ENCODE data around the gene ADD2.

ADD2 gene

DNA sequence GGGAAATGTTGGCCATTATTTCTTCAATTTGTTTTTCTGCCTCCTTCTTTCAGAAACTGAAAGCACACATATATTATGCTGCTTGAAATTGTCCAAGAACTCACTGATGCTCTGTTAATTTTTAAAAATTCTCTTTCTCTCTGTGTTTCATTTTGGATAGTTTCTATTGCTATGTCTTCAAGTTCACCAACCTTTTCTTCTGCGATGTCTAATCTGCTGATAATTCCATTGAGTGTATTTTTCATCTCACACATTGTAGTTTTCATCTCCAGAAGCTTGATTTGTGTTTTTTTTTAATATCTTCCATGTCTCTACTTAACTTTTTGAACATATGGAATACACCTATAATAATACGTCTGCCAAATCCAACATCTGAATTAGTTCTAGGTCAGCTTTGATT, 116.3 kb downstream of the ADD2 start:
- no peak for TF ChIP-seq POLR2AphosphoS5 (IDR thresholded peaks at IDR 0.05; ENCODE audit: borderline replicate concordance, low read depth, low read length)
- TF ChIP-seq EZH2 (IDR thresholded peaks at IDR 0.05), result no peak
- TF ChIP-seq FOXP2 (optimal IDR thresholded peaks at IDR 0.05; ENCODE audit: control extremely low read depth, extremely low read length, insufficient read depth), result no peak
- H3K27ac ChIP-seq, result no peak overlapping the region
- no peak overlapping the region for H3K9ac ChIP-seq (ENCODE audit: insufficient read length)
- H3K36me3 ChIP-seq (ENCODE audit: insufficient read depth, low read length), result no peaks in the 10 kb centered on the region
- no peaks in the 10 kb centered on the region for H3K9me3 ChIP-seq (ENCODE audit: low read depth, low read length)
- no peak for DNase-seq (ENCODE audit: low read depth, low spot score)
- H3K4me3 ChIP-seq, result no peak overlapping the region

DNA sequence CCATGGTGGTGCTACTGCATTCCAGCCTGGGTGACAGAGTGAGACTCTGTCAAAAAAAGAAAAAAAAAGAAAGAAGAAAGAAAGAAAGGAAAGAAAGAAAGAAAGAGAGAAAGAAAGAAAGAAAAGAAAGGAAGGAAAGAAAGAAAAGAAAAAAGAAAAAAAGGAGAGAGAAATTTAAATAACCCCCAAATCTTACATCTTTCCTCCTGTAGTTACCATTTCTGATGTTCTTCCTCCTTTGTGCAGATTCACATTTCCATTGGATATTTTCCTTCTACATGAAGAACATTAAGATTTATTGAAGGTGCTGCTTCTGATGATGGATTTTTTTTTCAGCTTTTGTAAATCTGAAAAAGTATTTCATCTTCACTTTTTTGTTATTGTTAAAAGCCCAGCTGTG, 117.0 kb downstream of the ADD2 start:
- no peak for TF ChIP-seq POLR2AphosphoS5 (IDR thresholded peaks at IDR 0.05; ENCODE audit: borderline replicate concordance, low read depth, low read length)
- TF ChIP-seq FOXP2 (optimal IDR thresholded peaks at IDR 0.05; ENCODE audit: control extremely low read depth, extremely low read length, insufficient read depth), result no peak
- TF ChIP-seq EZH2 (IDR thresholded peaks at IDR 0.05), result no peak
- no peak overlapping the region for H3K4me3 ChIP-seq
- DNase-seq (ENCODE audit: low read depth, low spot score), result no peak
- H3K9ac ChIP-seq (ENCODE audit: insufficient read length), result no peak overlapping the region
- H3K9me3 ChIP-seq (ENCODE audit: low read depth, low read length), result no peaks in the 10 kb centered on the region
- no peak overlapping the region for H3K27ac ChIP-seq
- H3K36me3 ChIP-seq (ENCODE audit: insufficient read depth, low read length), result no peaks in the 10 kb centered on the region

DNA sequence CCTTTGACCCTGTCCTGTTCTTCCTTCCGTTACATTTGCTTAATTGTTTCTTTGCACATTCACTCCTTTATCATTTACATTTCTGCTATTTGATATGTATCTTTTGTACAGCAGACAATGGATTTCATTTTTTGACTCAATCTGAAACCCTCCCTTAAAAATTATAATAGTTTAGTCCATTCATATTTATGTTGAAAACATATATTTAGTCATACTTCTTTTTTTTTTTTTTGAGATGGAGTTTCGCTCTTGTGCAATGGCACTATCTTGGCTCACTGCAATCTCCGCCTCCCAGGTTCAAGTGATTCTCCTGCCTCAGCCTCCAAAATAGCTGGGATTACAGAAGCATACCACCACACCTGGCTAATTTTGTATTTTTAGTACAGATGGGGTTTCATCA, 119.0 kb downstream of the ADD2 start:
- Histone ChIP-seq H3K36me3 (ENCODE audit: insufficient read depth, low read length) (no peaks in the 10 kb centered on the region), H3K9me3 (ENCODE audit: low read depth, low read length) (no peaks in the 10 kb centered on the region), H3K9ac (ENCODE audit: insufficient read length) (no peak overlapping the region), H3K27ac (no peak overlapping the region), H3K4me3 (no peak overlapping the region)
- DNase-seq (ENCODE audit: low read depth, low spot score), result no peak
- TF ChIP-seq EZH2 (IDR thresholded peaks at IDR 0.05) (no peak), FOXP2 (optimal IDR thresholded peaks at IDR 0.05; ENCODE audit: control extremely low read depth, extremely low read length, insufficient read depth) (no peak), POLR2AphosphoS5 (IDR thresholded peaks at IDR 0.05; ENCODE audit: borderline replicate concordance, low read depth, low read length) (no peak)

GRCh38 chr2:70647873-70648481, 120.0 kb downstream of the ADD2 start:
- no peak for DNase-seq (ENCODE audit: low read depth, low spot score)
- TF ChIP-seq POLR2AphosphoS5 (IDR thresholded peaks at IDR 0.05; ENCODE audit: borderline replicate concordance, low read depth, low read length) (no peak), EZH2 (IDR thresholded peaks at IDR 0.05) (no peak), FOXP2 (optimal IDR thresholded peaks at IDR 0.05; ENCODE audit: control extremely low read depth, extremely low read length, insufficient read depth) (no peak)
- H3K27ac ChIP-seq, result no peak overlapping the region

DNA sequence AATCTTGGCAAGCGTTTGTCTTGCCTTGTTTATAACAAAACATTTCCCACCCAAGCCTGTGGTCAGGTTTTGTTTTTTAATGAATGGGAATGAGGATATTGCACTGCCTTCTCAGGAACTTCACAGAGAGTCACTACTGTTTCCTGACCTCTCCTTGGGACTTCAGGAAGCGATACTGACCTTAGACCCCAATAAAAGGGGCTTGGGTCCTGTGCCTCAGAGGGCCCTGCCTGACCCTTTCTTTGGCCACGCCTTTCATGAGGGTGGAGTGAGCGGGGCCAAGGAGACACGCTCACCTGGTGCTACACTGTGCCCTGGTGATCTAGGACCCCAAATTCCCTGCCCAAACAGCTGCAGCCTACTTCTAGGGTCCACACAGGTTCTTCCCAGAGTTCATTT, 121.6 kb downstream of the ADD2 start:
- no peak overlapping the region for H3K4me3 ChIP-seq
- H3K27ac ChIP-seq, result no peak overlapping the region
- no peaks in the 10 kb centered on the region for H3K36me3 ChIP-seq (ENCODE audit: insufficient read depth, low read length)
- no peak for DNase-seq (ENCODE audit: low read depth, low spot score)
- H3K9ac ChIP-seq (ENCODE audit: insufficient read length), result no peak overlapping the region
- no peaks in the 10 kb centered on the region for H3K9me3 ChIP-seq (ENCODE audit: low read depth, low read length)
- TF ChIP-seq EZH2 (IDR thresholded peaks at IDR 0.05) (no peak), FOXP2 (optimal IDR thresholded peaks at IDR 0.05; ENCODE audit: control extremely low read depth, extremely low read length, insufficient read depth) (no peak), POLR2AphosphoS5 (IDR thresholded peaks at IDR 0.05; ENCODE audit: borderline replicate concordance, low read depth, low read length) (no peak)

More at GRCh38 chr2:70647873-70648481, 120.0 kb downstream of the ADD2 start:
- Histone ChIP-seq H3K9me3 (ENCODE audit: low read depth, low read length) (no peaks in the 10 kb centered on the region), H3K9ac (ENCODE audit: insufficient read length) (no peak overlapping the region), H3K4me3 (no peak overlapping the region), H3K36me3 (ENCODE audit: insufficient read depth, low read length) (no peaks in the 10 kb centered on the region)

GRCh38 chr2:70645733-70646419, 122.1 kb downstream of the ADD2 start:
- H3K36me3 ChIP-seq (ENCODE audit: insufficient read depth, low read length), result no peaks in the 10 kb centered on the region
- TF ChIP-seq POLR2AphosphoS5 (IDR thresholded peaks at IDR 0.05; ENCODE audit: borderline replicate concordance, low read depth, low read length) (no peak), EZH2 (IDR thresholded peaks at IDR 0.05) (no peak), FOXP2 (optimal IDR thresholded peaks at IDR 0.05; ENCODE audit: control extremely low read depth, extremely low read length, insufficient read depth) (no peak)
- DNase-seq (ENCODE audit: low read depth, low spot score), result no peak
- H3K4me3 ChIP-seq, result no peak overlapping the region
- no peaks in the 10 kb centered on the region for H3K9me3 ChIP-seq (ENCODE audit: low read depth, low read length)
- H3K27ac ChIP-seq, result no peak overlapping the region
- H3K9ac ChIP-seq (ENCODE audit: insufficient read length), result no peak overlapping the region

DNA sequence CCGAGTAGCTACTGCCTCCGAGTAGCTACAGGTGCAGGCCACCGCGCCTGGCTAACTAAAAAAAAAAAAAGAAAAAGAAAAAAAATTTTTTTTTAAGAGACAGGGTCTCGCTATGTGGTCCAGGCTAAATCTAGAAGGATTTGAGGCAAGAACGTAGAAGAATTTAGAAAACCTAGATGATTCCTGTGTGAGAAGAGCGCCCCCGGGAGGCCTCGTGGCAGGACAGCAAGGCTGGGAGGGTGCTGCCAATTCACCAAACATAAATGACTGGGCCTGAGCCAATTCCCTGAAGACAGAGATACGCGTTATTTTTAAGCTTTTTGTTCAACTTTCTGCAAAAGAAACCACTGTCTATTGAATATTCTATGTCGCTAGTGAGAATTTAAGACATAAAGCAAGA, 124.3 kb downstream of the ADD2 start:
- Histone ChIP-seq H3K9ac (ENCODE audit: insufficient read length) (no peak overlapping the region), H3K9me3 (ENCODE audit: low read depth, low read length) (no peaks in the 10 kb centered on the region), H3K4me3 (no peak overlapping the region), H3K36me3 (ENCODE audit: insufficient read depth, low read length) (no peaks in the 10 kb centered on the region), H3K27ac (no peak overlapping the region)
- TF ChIP-seq FOXP2 (optimal IDR thresholded peaks at IDR 0.05; ENCODE audit: control extremely low read depth, extremely low read length, insufficient read depth) (no peak), EZH2 (IDR thresholded peaks at IDR 0.05) (no peak), POLR2AphosphoS5 (IDR thresholded peaks at IDR 0.05; ENCODE audit: borderline replicate concordance, low read depth, low read length) (no peak)
- DNase-seq (ENCODE audit: low read depth, low spot score), result no peak

DNA sequence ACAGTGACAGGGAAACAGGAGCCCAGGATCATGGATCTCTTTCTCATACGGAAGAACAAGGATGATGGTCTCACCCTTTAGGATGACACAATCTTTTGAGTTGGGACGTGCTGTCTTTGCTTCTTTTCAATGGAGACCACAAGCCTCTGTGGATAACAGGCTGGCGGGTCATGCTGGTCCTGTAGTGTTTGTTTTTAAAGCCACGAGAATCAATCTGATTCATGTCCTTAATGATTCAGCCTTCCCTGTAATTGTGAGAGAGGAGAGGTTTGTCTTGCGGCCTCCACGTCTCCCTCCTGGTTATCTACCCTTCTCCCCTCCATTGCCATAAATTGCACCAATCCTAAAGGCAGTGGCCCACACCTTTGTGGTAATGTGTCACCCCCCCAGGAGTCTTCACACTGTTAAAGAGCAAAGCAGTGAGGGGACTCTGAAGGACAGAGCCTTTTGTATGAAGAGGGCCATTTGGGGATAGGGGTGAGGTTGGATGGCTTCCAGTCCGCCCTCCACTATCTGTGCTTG, 126.7 kb downstream of the ADD2 start:
- Histone ChIP-seq H3K4me3 (no peak overlapping the region), H3K27ac (no peak overlapping the region), H3K36me3 (ENCODE audit: insufficient read depth, low read length) (no peaks in the 10 kb centered on the region), H3K9me3 (ENCODE audit: low read depth, low read length) (no peaks in the 10 kb centered on the region), H3K9ac (ENCODE audit: insufficient read length) (no peak overlapping the region)
- no peak for DNase-seq (ENCODE audit: low read depth, low spot score)
- no peak for TF ChIP-seq POLR2AphosphoS5 (IDR thresholded peaks at IDR 0.05; ENCODE audit: borderline replicate concordance, low read depth, low read length)
- no peak for TF ChIP-seq FOXP2 (optimal IDR thresholded peaks at IDR 0.05; ENCODE audit: control extremely low read depth, extremely low read length, insufficient read depth)
- no peak for TF ChIP-seq EZH2 (IDR thresholded peaks at IDR 0.05)
